ENCODE data around the gene CTNNA3. TPM values are rescaled to one million over a fixed set of nuclear protein-coding genes. Genes with fewer than 3 reads are reported as not detected.

Gene CTNNA3
- total RNA-seq, 1 experiment from 2014 or later: 0.85 TPM

DNA sequence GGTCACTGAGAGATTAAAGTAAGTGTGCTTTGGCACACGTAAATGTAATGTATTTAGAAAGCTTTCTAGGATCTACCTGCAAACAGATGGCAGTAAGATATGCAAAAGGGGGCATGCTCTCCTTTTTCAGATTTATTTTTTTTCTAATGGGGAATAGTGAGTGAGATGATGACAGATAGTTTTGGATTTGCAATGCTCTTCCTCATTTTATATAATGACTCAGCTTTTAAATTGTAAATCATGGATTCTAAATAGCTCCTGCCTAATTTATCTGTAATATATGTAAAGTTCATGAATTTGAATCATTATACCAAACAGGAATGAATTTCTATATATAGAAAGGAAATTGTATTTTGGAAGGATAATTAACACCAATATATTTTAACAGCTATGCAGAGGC lies 1731.8 kb downstream of the CTNNA3 start:
- POLR2A ChIA-PET: no interaction called here
- CTCF ChIA-PET: no interaction called here
- Histone ChIP-seq H3K27me3 (ENCODE audit: control insufficient read depth, insufficient read depth, low read length) (no peaks in the 10 kb centered on the region), H3K9me3 (ENCODE audit: control insufficient read depth, insufficient read depth, low read depth, low read length) (no peaks in the 10 kb centered on the region), H3K36me3 (ENCODE audit: control insufficient read depth, insufficient read depth, low read length) (no peaks in the 10 kb centered on the region), H3K27ac (ENCODE audit: low read length) (no peak overlapping the region), H3K4me1 (ENCODE audit: control insufficient read depth, insufficient read depth, low read length) (no peaks in the 10 kb centered on the region), H3K4me3 (ENCODE audit: low read depth in 2 of 2, low read length in 2 of 2) (no peak overlapping the region)
- ATAC-seq: no peak
- TF ChIP-seq TCF7L2 (IDR thresholded peaks at IDR 0.05; ENCODE audit: low read depth, low read length): no peak
- TF ChIP-seq, protein P1, sequence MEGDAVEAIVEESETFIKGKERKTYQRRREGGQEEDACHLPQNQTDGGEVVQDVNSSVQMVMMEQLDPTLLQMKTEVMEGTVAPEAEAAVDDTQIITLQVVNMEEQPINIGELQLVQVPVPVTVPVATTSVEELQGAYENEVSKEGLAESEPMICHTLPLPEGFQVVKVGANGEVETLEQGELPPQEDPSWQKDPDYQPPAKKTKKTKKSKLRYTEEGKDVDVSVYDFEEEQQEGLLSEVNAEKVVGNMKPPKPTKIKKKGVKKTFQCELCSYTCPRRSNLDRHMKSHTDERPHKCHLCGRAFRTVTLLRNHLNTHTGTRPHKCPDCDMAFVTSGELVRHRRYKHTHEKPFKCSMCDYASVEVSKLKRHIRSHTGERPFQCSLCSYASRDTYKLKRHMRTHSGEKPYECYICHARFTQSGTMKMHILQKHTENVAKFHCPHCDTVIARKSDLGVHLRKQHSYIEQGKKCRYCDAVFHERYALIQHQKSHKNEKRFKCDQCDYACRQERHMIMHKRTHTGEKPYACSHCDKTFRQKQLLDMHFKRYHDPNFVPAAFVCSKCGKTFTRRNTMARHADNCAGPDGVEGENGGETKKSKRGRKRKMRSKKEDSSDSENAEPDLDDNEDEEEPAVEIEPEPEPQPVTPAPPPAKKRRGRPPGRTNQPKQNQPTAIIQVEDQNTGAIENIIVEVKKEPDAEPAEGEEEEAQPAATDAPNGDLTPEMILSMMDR (IDR thresholded peaks at IDR 0.05): no peak
- TF ChIP-seq, protein P2, sequence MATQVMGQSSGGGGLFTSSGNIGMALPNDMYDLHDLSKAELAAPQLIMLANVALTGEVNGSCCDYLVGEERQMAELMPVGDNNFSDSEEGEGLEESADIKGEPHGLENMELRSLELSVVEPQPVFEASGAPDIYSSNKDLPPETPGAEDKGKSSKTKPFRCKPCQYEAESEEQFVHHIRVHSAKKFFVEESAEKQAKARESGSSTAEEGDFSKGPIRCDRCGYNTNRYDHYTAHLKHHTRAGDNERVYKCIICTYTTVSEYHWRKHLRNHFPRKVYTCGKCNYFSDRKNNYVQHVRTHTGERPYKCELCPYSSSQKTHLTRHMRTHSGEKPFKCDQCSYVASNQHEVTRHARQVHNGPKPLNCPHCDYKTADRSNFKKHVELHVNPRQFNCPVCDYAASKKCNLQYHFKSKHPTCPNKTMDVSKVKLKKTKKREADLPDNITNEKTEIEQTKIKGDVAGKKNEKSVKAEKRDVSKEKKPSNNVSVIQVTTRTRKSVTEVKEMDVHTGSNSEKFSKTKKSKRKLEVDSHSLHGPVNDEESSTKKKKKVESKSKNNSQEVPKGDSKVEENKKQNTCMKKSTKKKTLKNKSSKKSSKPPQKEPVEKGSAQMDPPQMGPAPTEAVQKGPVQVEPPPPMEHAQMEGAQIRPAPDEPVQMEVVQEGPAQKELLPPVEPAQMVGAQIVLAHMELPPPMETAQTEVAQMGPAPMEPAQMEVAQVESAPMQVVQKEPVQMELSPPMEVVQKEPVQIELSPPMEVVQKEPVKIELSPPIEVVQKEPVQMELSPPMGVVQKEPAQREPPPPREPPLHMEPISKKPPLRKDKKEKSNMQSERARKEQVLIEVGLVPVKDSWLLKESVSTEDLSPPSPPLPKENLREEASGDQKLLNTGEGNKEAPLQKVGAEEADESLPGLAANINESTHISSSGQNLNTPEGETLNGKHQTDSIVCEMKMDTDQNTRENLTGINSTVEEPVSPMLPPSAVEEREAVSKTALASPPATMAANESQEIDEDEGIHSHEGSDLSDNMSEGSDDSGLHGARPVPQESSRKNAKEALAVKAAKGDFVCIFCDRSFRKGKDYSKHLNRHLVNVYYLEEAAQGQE (IDR thresholded peaks at IDR 0.05; ENCODE audit: insufficient read depth in 1 of 2, low read depth in 2 of 2, low read length in 1 of 2): no peak
- no peak for TF ChIP-seq SIN3A (IDR thresholded peaks at IDR 0.05; ENCODE audit: borderline replicate concordance, insufficient read depth, low read depth, low read length)
- TF ChIP-seq POLR2AphosphoS5 (IDR thresholded peaks at IDR 0.05; ENCODE audit: low read depth, low read length): no peak
- intact Hi-C loops (cut with micrococcal nuclease; ENCODE audit: unreplicated experiment): no loop called here
- DNase-seq (ENCODE audit: low read depth, low spot score): no peak
- in situ Hi-C loops (cut with HindIII; ENCODE audit: low pct_unique_long_range_greater_than_20kb, low sequenced_read_pairs): no loop called here
- BruUV-seq (replicated peaks): no TSS peak

DNA sequence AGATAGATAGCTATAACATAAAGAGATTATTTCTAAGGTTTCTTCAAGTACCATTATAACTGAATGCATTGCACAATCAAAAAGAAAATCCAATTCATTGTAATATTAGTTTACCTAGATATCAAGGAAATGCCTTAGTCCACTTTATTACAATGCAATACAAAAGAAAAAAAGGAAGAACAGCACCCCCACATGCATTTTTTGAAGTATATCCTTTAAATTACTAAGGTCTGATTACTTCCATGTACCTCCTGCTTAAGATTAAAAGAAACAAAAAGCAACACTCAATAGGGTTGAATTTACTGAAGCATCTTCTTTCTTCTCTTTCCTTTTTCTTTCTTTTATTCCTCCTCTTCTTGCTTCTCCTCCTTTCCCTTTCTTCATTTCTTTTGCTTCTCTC lies 1743.9 kb downstream of the CTNNA3 start:
- Histone ChIP-seq H3K9me3 (ENCODE audit: control insufficient read depth, insufficient read depth, low read depth, low read length) (no peaks in the 10 kb centered on the region), H3K4me1 (ENCODE audit: control insufficient read depth, insufficient read depth, low read length) (no peaks in the 10 kb centered on the region), H3K27ac (ENCODE audit: low read length) (no peak overlapping the region), H3K27me3 (ENCODE audit: control insufficient read depth, insufficient read depth, low read length) (no peaks in the 10 kb centered on the region), H3K4me3 (ENCODE audit: low read depth in 2 of 2, low read length in 2 of 2) (no peak overlapping the region), H3K36me3 (ENCODE audit: control insufficient read depth, insufficient read depth, low read length) (no peaks in the 10 kb centered on the region)
- POLR2A ChIA-PET: no interaction called here
- ATAC-seq (no peak), DNase-seq (ENCODE audit: low read depth, low spot score) (no peak)
- TF ChIP-seq, protein P2 (IDR thresholded peaks at IDR 0.05; ENCODE audit: insufficient read depth in 1 of 2, low read depth in 2 of 2, low read length in 1 of 2): no peak
- TF ChIP-seq POLR2AphosphoS5 (IDR thresholded peaks at IDR 0.05; ENCODE audit: low read depth, low read length) (no peak), TCF7L2 (IDR thresholded peaks at IDR 0.05; ENCODE audit: low read depth, low read length) (no peak), SIN3A (IDR thresholded peaks at IDR 0.05; ENCODE audit: borderline replicate concordance, insufficient read depth, low read depth, low read length) (no peak)
- TF ChIP-seq, protein P1 (IDR thresholded peaks at IDR 0.05): no peak
- CTCF ChIA-PET: no interaction called here
- no TSS peak for BruUV-seq (replicated peaks)
- in situ Hi-C loops (cut with HindIII; ENCODE audit: low pct_unique_long_range_greater_than_20kb, low sequenced_read_pairs): no loop called here
- intact Hi-C loops (cut with micrococcal nuclease; ENCODE audit: unreplicated experiment): no loop called here
